Endothelial cell of umbilical vein (primary cell): ENCODE data around the gene SERPINE3. TPM values are rescaled to one million over a fixed set of nuclear protein-coding genes. Genes with fewer than 3 reads are reported as not detected.

Source experiments
- BruUV-seq: library from RNA; stranded (reverse); fragments of 400-500 nt; replicated peaks from 2 replicates; lab custom pipeline; 2021; lab: Mats Ljungman, UMichigan
- CTCF ChIA-PET: fragments of 300-600, 350-600 bp; sonication (Branson Sonifier 250); formaldehyde crosslinking; loops from one replicate; lab custom pipeline; 2021; ENCODE audit warnings: antibody characterized with exemption, inconsistent platforms; lab: Charles Lee
- POLR2A ChIA-PET: fragments of 300-600, 350-600 bp; sonication (Branson Sonifier 250); formaldehyde crosslinking; loops from one replicate; lab custom pipeline; 2021; ENCODE audit warnings: antibody characterized with exemption, inconsistent platforms; lab: Charles Lee
- DNase-seq: peaks from one replicate; pipeline ENCODE4 v3.0.0-alpha.2; 2011; ENCODE audit warnings: low read depth, low spot score
- FAIRE-seq: peaks from 2 replicates; lab custom pipeline; 2011; peaks lifted over from hg19 to GRCh38; lab: Jason Lieb, UNC
- H2AFZ ChIP-seq: 2 replicates; pipeline ENCODE4 v1.6.0; 2012; ENCODE audit warnings: low read depth, low read length, control low read depth, inconsistent platforms
- H3K27ac ChIP-seq: 2 replicates; pipeline ENCODE4 v1.5.1; 2011; ENCODE audit warnings: low read depth, mild to moderate bottlenecking, control low read depth, low read length, moderate library complexity; ENCODE audit not compliant: insufficient read depth
- H3K27me3 ChIP-seq, 2 experiments: 2 replicates each; pipeline versions ENCODE4 v1.6.0 to v1.6.1; 2011; ENCODE audit warnings: low read length in 2 of 2, mixed read lengths in 1 of 2; ENCODE audit not compliant: control insufficient read depth in 2 of 2, insufficient read depth in 2 of 2
- H3K36me3 ChIP-seq, 2 experiments: 2 replicates in 1 of 2; 3 replicates in 1 of 2; pipeline ENCODE4 v1.5.1; 2011; ENCODE audit warnings: low read length in 2 of 2, mild to moderate bottlenecking in 1 of 2, moderate library complexity in 1 of 2; ENCODE audit not compliant: control insufficient read depth in 2 of 2, insufficient read depth in 2 of 2; ENCODE audit errors: extremely low read depth in 1 of 2
- H3K4me1 ChIP-seq: 3 replicates; pipeline ENCODE4 v1.5.1; 2011; ENCODE audit warnings: mild to moderate bottlenecking, low read length; ENCODE audit not compliant: control insufficient read depth, insufficient read depth; ENCODE audit errors: extremely low read depth
- H3K4me2 ChIP-seq: 2 replicates; pipeline ENCODE4 v1.6.1; 2011; ENCODE audit warnings: low read length, control low read depth, mixed read lengths; ENCODE audit not compliant: insufficient read depth
- H3K4me3 ChIP-seq, 3 experiments: fragments of 200-600 bp in 1 of 3; sonication (generic), shearing (Covaris generic) in 1 of 3; replicated peaks in 1 of 3; 2 replicates each; pipeline ENCODE4 v1.5.1; 2011 to 2016; ENCODE audit warnings: control low read depth in 3 of 3, low read length in 3 of 3, mild to moderate bottlenecking in 2 of 3, inconsistent platforms in 1 of 3, low read depth in 1 of 3, moderate library complexity in 1 of 3; ENCODE audit not compliant: insufficient read depth in 1 of 3
- H3K79me2 ChIP-seq: 2 replicates; pipeline ENCODE4 v1.6.0; 2012; ENCODE audit warnings: low read length, inconsistent platforms; ENCODE audit not compliant: control insufficient read depth, insufficient read depth
- H3K9ac ChIP-seq: replicated peaks from 2 replicates; pipeline ENCODE3; 2011; ENCODE audit warnings: low read length, control low read depth; ENCODE audit not compliant: insufficient read depth; ENCODE audit errors: extremely low read depth
- H3K9me1 ChIP-seq: replicated peaks from 3 replicates; pipeline ENCODE4 v1.6.0; 2011; ENCODE audit warnings: mild to moderate bottlenecking, low read length; ENCODE audit not compliant: control insufficient read depth, insufficient read depth; ENCODE audit errors: extremely low read depth
- H3K9me3 ChIP-seq: replicated peaks from 2 replicates; pipeline ENCODE4 v1.5.1; 2012; ENCODE audit warnings: low read length, inconsistent platforms; ENCODE audit not compliant: control insufficient read depth, insufficient read depth
- H4K20me1 ChIP-seq: replicated peaks from 2 replicates; pipeline ENCODE3; 2011; ENCODE audit warnings: mild to moderate bottlenecking, low read length; ENCODE audit not compliant: control insufficient read depth, insufficient read depth; ENCODE audit errors: extremely low read depth
- CTCF ChIP-seq, 2 donors: IDR thresholded peaks; 1 replicate in 1 of 2; 2 replicates in 1 of 2; pipeline ENCODE4 v1.5.1; 2011; ENCODE audit warnings: low read length in 2 of 2, mild to moderate bottlenecking in 2 of 2, moderate library complexity in 2 of 2, control low read depth in 1 of 2, inconsistent platforms in 1 of 2, low read depth in 1 of 2; ENCODE audit not compliant: insufficient read depth in 1 of 2; ENCODE audit errors: extremely low read depth in 1 of 2
- EZH2 ChIP-seq: IDR thresholded peaks from 2 replicates; pipeline ENCODE4 v1.6.1; 2012; ENCODE audit warnings: borderline replicate concordance, low read depth, mild to moderate bottlenecking, moderate library complexity, low read length, inconsistent platforms; ENCODE audit not compliant: severe bottlenecking
- GATA2 ChIP-seq: IDR thresholded peaks from 2 replicates; pipeline ENCODE4 v1.7.0; 2011; ENCODE audit warnings: low read depth, mild to moderate bottlenecking, moderate library complexity, mixed read lengths, low read length; ENCODE audit not compliant: insufficient read length, insufficient read depth
- JUN ChIP-seq: IDR thresholded peaks from 2 replicates; pipeline ENCODE4 v1.6.1; 2011; ENCODE audit warnings: borderline replicate concordance, low read depth; ENCODE audit not compliant: insufficient read length, insufficient read depth
- MAX ChIP-seq: IDR thresholded peaks from 2 replicates; pipeline ENCODE4 v1.6.1; 2011; ENCODE audit not compliant: insufficient read depth, insufficient read length
- MYC ChIP-seq: IDR thresholded peaks from one replicate; pipeline ENCODE4 v1.6.1; 2011; ENCODE audit warnings: mild to moderate bottlenecking, low read depth, low read length
- POLR2A ChIP-seq: IDR thresholded peaks from 2 replicates; pipeline ENCODE4 v1.6.1; 2012; ENCODE audit warnings: low read depth, mild to moderate bottlenecking, control low read depth, low read length
- POLR2AphosphoS5 ChIP-seq: IDR thresholded peaks from 2 replicates; pipeline ENCODE4 v1.6.1; 2012; ENCODE audit warnings: low read depth, mild to moderate bottlenecking, control low read depth, low read length, moderate library complexity; ENCODE audit not compliant: insufficient read depth
- dilution Hi-C: fragments of 300-500 bp; cut with MboI; formaldehyde crosslinking; loops from one replicate; pipeline ENCODE4 v1.15.0; 2019; ENCODE audit warnings: low sequenced_read_pairs; ENCODE audit not compliant: extremely low pct_ligation_motif_present
- intact Hi-C: fragments of 100-400 bp; cut with micrococcal nuclease; formaldehyde crosslinking; loops from one replicate; pipeline ENCODE4 v1.10.0; 2022
- polyA plus RNA-seq, 4 experiments: library from polyadenylated mRNA; depleted of rRNA in 3 of 4; stranded (reverse) in 3 of 4; unstranded in 1 of 4; fragments of >200 nt; gene quantifications; 2 replicates each; pipeline versions ENCODE4 v1.2.1 to v1.2.3, GENCODE V29; 2011 to 2012; ENCODE audit warnings: missing spikeins in 1 of 4
- total RNA-seq: library from RNA; stranded (reverse); gene quantifications from 2 replicates; pipeline ENCODE4 v1.2.3, GENCODE V29; 2021

SERPINE3 gene
- total and polyA plus RNA-seq, 2 donors (not counting 3 experiments of a cell fraction or from before 2014, with no cell fraction given), result not detected

GRCh38 chr13:51355217-51355616 lies 15.7 kb downstream of the SERPINE3 start:
- no peak overlapping the region for H2AFZ ChIP-seq
- H3K4me3 ChIP-seq, result no peak overlapping the region
- H3K27ac ChIP-seq, result no peak overlapping the region
- H3K27me3 ChIP-seq, result no peaks in the 10 kb centered on the region
- H3K9me1 ChIP-seq, result no peaks in the 10 kb centered on the region
- TF ChIP-seq EZH2, result no peak
- TF ChIP-seq GATA2, result no peak
- TF ChIP-seq POLR2AphosphoS5, result no peak
- no peak for TF ChIP-seq JUN
- no peak for TF ChIP-seq CTCF (IDR thresholded peaks at IDR 0.05; ENCODE audit: extremely low read depth in 1 of 2, insufficient read depth in 1 of 2, low read depth in 1 of 2, low read length in 2 of 2)
- no peak for TF ChIP-seq POLR2A
- no peak for TF ChIP-seq MAX
- TF ChIP-seq MYC, result no peak
- H3K79me2 ChIP-seq, result no peaks in the 10 kb centered on the region
- intact Hi-C loops, result no loop called here
- POLR2A ChIA-PET, result no interaction called here
- H4K20me1 ChIP-seq, result no peaks in the 10 kb centered on the region
- CTCF ChIA-PET, result no interaction called here
- no peak overlapping the region for H3K9ac ChIP-seq
- no peaks in the 10 kb centered on the region for H3K36me3 ChIP-seq
- no peak for DNase-seq
- H3K4me1 ChIP-seq, result no peaks in the 10 kb centered on the region
- no peaks in the 10 kb centered on the region for H3K9me3 ChIP-seq
- BruUV-seq, result no TSS peak
- dilution Hi-C loops, result no loop called here
- no peak for FAIRE-seq
- H3K4me2 ChIP-seq, result no peak overlapping the region
